ENCODE data around the gene WDR72.

- TF ChIP-seq SP1 (IDR thresholded peaks at IDR 0.05): no peak
- no peak for TF ChIP-seq YY1 (IDR thresholded peaks at IDR 0.05)
- no peak for TF ChIP-seq FOXA1 (IDR thresholded peaks at IDR 0.05)
- TF ChIP-seq, protein P1, sequence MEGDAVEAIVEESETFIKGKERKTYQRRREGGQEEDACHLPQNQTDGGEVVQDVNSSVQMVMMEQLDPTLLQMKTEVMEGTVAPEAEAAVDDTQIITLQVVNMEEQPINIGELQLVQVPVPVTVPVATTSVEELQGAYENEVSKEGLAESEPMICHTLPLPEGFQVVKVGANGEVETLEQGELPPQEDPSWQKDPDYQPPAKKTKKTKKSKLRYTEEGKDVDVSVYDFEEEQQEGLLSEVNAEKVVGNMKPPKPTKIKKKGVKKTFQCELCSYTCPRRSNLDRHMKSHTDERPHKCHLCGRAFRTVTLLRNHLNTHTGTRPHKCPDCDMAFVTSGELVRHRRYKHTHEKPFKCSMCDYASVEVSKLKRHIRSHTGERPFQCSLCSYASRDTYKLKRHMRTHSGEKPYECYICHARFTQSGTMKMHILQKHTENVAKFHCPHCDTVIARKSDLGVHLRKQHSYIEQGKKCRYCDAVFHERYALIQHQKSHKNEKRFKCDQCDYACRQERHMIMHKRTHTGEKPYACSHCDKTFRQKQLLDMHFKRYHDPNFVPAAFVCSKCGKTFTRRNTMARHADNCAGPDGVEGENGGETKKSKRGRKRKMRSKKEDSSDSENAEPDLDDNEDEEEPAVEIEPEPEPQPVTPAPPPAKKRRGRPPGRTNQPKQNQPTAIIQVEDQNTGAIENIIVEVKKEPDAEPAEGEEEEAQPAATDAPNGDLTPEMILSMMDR (IDR thresholded peaks at IDR 0.05; ENCODE audit: low read depth, low read length, missing input control): no peak
- TF ChIP-seq JUND (IDR thresholded peaks at IDR 0.05): no peak
- TF ChIP-seq, protein P2, sequence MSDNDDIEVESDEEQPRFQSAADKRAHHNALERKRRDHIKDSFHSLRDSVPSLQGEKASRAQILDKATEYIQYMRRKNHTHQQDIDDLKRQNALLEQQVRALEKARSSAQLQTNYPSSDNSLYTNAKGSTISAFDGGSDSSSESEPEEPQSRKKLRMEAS (IDR thresholded peaks at IDR 0.05): no peak
- no peak for TF ChIP-seq RAD21 (IDR thresholded peaks at IDR 0.05)
- TF ChIP-seq, protein P3, sequence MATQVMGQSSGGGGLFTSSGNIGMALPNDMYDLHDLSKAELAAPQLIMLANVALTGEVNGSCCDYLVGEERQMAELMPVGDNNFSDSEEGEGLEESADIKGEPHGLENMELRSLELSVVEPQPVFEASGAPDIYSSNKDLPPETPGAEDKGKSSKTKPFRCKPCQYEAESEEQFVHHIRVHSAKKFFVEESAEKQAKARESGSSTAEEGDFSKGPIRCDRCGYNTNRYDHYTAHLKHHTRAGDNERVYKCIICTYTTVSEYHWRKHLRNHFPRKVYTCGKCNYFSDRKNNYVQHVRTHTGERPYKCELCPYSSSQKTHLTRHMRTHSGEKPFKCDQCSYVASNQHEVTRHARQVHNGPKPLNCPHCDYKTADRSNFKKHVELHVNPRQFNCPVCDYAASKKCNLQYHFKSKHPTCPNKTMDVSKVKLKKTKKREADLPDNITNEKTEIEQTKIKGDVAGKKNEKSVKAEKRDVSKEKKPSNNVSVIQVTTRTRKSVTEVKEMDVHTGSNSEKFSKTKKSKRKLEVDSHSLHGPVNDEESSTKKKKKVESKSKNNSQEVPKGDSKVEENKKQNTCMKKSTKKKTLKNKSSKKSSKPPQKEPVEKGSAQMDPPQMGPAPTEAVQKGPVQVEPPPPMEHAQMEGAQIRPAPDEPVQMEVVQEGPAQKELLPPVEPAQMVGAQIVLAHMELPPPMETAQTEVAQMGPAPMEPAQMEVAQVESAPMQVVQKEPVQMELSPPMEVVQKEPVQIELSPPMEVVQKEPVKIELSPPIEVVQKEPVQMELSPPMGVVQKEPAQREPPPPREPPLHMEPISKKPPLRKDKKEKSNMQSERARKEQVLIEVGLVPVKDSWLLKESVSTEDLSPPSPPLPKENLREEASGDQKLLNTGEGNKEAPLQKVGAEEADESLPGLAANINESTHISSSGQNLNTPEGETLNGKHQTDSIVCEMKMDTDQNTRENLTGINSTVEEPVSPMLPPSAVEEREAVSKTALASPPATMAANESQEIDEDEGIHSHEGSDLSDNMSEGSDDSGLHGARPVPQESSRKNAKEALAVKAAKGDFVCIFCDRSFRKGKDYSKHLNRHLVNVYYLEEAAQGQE (IDR thresholded peaks at IDR 0.05): no peak
- no peak for TF ChIP-seq HNF4G (IDR thresholded peaks at IDR 0.05)
- no peak for TF ChIP-seq TAF1 (conservative IDR thresholded peaks at IDR 0.05)
Observed at GRCh38 chr15:53470743-53471142, 288.7 kb downstream of the WDR72 start.

All from liver (tissue), 3 donors.